Central memory CD8-positive, alpha-beta T cell (primary cell): Measurements from ENCODE around the gene DIAPH2.

Experiments
- ATAC-seq: fragments of 150-1000 bp; cut with Tn5 transposase; replicated peaks from 2 replicates; pipeline ENCODE4 v1.10.0; 2022; ENCODE audit warnings: mild to moderate bottlenecking, moderate FRiP score, moderate number of reproducible peaks; ENCODE audit not compliant: poor library complexity, severe bottlenecking; ENCODE audit errors: extremely low read depth
- DNase-seq, 2 donors: peaks; one replicate each; pipeline ENCODE4 v3.0.0; 2021; ENCODE audit warnings: low spot score in 2 of 2
- H3K27ac Mint-ChIP-seq: one replicate; pipeline ENCODE4 v1.8.0; 2022; ENCODE audit warnings: low read depth, mild to moderate bottlenecking, moderate library complexity, mixed read lengths
- H3K27me3 Mint-ChIP-seq: one replicate; pipeline ENCODE4 v1.8.0; 2022; ENCODE audit warnings: mixed read lengths
- H3K36me3 Mint-ChIP-seq: one replicate; pipeline ENCODE4 v1.8.0; 2022; ENCODE audit warnings: mild to moderate bottlenecking, moderate library complexity, mixed read lengths; ENCODE audit not compliant: insufficient read depth
- H3K4me1 Mint-ChIP-seq: one replicate; pipeline ENCODE4 v1.8.0; 2022; ENCODE audit warnings: mixed read lengths
- H3K4me3 Mint-ChIP-seq: one replicate; pipeline ENCODE4 v1.8.0; 2022; ENCODE audit warnings: mild to moderate bottlenecking, moderate library complexity, mixed read lengths
- H3K9me3 Mint-ChIP-seq: one replicate; pipeline ENCODE4 v1.8.0; 2022; ENCODE audit warnings: mixed read lengths

DIAPH2 gene

GRCh38 chrX:97636473-97637140 is 952.0 kb downstream of the DIAPH2 start:
- H3K36me3 Mint-ChIP-seq, result no peaks in the 10 kb centered on the region
- H3K4me1 Mint-ChIP-seq, result no peaks in the 10 kb centered on the region
- no peaks in the 10 kb centered on the region for H3K27me3 Mint-ChIP-seq
- H3K4me3 Mint-ChIP-seq, result no peak overlapping the region
- H3K9me3 Mint-ChIP-seq, result no peaks in the 10 kb centered on the region
- H3K27ac Mint-ChIP-seq, result no peak overlapping the region
- no peak for ATAC-seq
- DNase-seq, result no peak

- ATAC-seq, result no peak
- DNase-seq, result no peak
- H3K27me3 Mint-ChIP-seq, result no peaks in the 10 kb centered on the region
These were observed 952.6 kb downstream of the DIAPH2 start for GRCh38 chrX:97637289-97637688.

GRCh38 chrX:97638621-97639020 is 954.0 kb downstream of the DIAPH2 start:
- Mint-ChIP-seq H3K27ac (no peak overlapping the region), H3K9me3 (no peaks in the 10 kb centered on the region), H3K27me3 (no peaks in the 10 kb centered on the region), H3K36me3 (no peaks in the 10 kb centered on the region), H3K4me3 (no peak overlapping the region), H3K4me1 (no peaks in the 10 kb centered on the region)
- DNase-seq, result no peak
- no peak for ATAC-seq

More at GRCh38 chrX:97637289-97637688, 952.6 kb downstream of the DIAPH2 start:
- Mint-ChIP-seq H3K4me1 (no peaks in the 10 kb centered on the region), H3K27ac (no peak overlapping the region), H3K36me3 (no peaks in the 10 kb centered on the region), H3K4me3 (no peak overlapping the region), H3K9me3 (no peaks in the 10 kb centered on the region)

GRCh38 chrX:97639526-97639925 is 954.9 kb downstream of the DIAPH2 start:
- Mint-ChIP-seq H3K4me1 (no peaks in the 10 kb centered on the region), H3K9me3 (no peaks in the 10 kb centered on the region), H3K27ac (peak overlapping the region; percentile 58), H3K27me3 (no peaks in the 10 kb centered on the region), H3K36me3 (no peaks in the 10 kb centered on the region), H3K4me3 (no peak overlapping the region)
- DNase-seq (no peak), ATAC-seq (no peak)
